HEK293T (cell line): Measurements from ENCODE around the gene SLC16A6.

Source experiments
- CTCF ChIA-PET: fragments of 350-600 bp; formaldehyde crosslinking; extraction: SDS; loops from one replicate; lab custom pipeline; 2021; ENCODE audit warnings: antibody characterized with exemption, inconsistent platforms; lab: Yijun Ruan, JAX
- POLR2A ChIA-PET: fragments of 350-600 bp; formaldehyde crosslinking; extraction: SDS; loops from one replicate; lab custom pipeline; 2020; ENCODE audit warnings: antibody characterized with exemption, inconsistent platforms; lab: Yijun Ruan, JAX
- DNase-seq: peaks from one replicate; pipeline ENCODE4 v3.0.0; 2012; ENCODE audit warnings: mixed read lengths; ENCODE audit errors: extremely low spot score
- ARNT ChIP-seq: fragments of 450-650 bp; IDR thresholded peaks from 2 replicates; pipeline ENCODE4 v1.6.1; 2017; ENCODE audit warnings: mild to moderate bottlenecking
- BHLHE40 ChIP-seq: fragments of 450-650 bp; IDR thresholded peaks from 2 replicates; pipeline ENCODE4 v1.6.1; 2016; ENCODE audit warnings: mild to moderate bottlenecking, moderate library complexity, borderline replicate concordance
- CTBP1 ChIP-seq: fragments of 450-650 bp; IDR thresholded peaks from 2 replicates; pipeline ENCODE4 v1.6.1; 2016; ENCODE audit warnings: borderline replicate concordance
- ELF4 ChIP-seq: fragments of 450-650 bp; IDR thresholded peaks from 2 replicates; pipeline ENCODE4 v1.6.1; 2017; ENCODE audit warnings: antibody characterized with exemption
- FOXA1 ChIP-seq: fragments of 450-650 bp; IDR thresholded peaks from 2 replicates; pipeline ENCODE4 v1.6.1; 2016; ENCODE audit warnings: mild to moderate bottlenecking
- FOXK2 ChIP-seq: fragments of 450-650 bp; IDR thresholded peaks from 2 replicates; pipeline ENCODE4 v1.6.1; 2016; ENCODE audit warnings: mild to moderate bottlenecking
- FOXM1 ChIP-seq: fragments of 450-650 bp; IDR thresholded peaks from 2 replicates; pipeline ENCODE4 v1.6.1; 2017; ENCODE audit warnings: mild to moderate bottlenecking, borderline replicate concordance
- HDGF ChIP-seq: fragments of 450-650 bp; IDR thresholded peaks from 2 replicates; pipeline ENCODE4 v1.6.1; 2017; ENCODE audit warnings: antibody characterized with exemption, borderline replicate concordance
- L3MBTL2 ChIP-seq: fragments of 450-650 bp; conservative IDR thresholded peaks from 2 replicates; pipeline ENCODE4 v1.6.1; 2016; ENCODE audit warnings: mild to moderate bottlenecking
- LEF1 ChIP-seq: fragments of 450-650 bp; IDR thresholded peaks from 2 replicates; pipeline ENCODE4 v1.6.1; 2017; ENCODE audit warnings: mild to moderate bottlenecking, borderline replicate concordance
- NFRKB ChIP-seq: fragments of 450-650 bp; IDR thresholded peaks from 2 replicates; pipeline ENCODE4 v1.6.1; 2016; ENCODE audit warnings: mild to moderate bottlenecking, moderate library complexity
- SP1 ChIP-seq: fragments of 450-650 bp; IDR thresholded peaks from 2 replicates; pipeline ENCODE4 v1.6.1; 2017
- SUZ12 ChIP-seq: fragments of 450-650 bp; IDR thresholded peaks from 2 replicates; pipeline ENCODE4 v1.6.1; 2016; ENCODE audit warnings: mild to moderate bottlenecking
- TARDBP ChIP-seq: fragments of 450-650 bp; IDR thresholded peaks from 2 replicates; pipeline ENCODE4 v1.6.1; 2016
- ZNF384 ChIP-seq: fragments of 450-650 bp; IDR thresholded peaks from 2 replicates; pipeline ENCODE4 v1.6.1; 2016
- TF ChIP-seq, protein P1 (sequence below): fragments of 450-650 bp; IDR thresholded peaks from 2 replicates; pipeline ENCODE4 v1.6.1; 2016

SLC16A6 gene

GRCh38 chr17:68326681-68327080 is 35.8 kb upstream of the SLC16A6 start:
- TF ChIP-seq ELF4 (no peak), FOXA1 (no peak), L3MBTL2 (no peak), SUZ12 (no peak), SP1 (no peak), ZNF384 (no peak), ARNT (no peak), NFRKB (no peak), FOXK2 (no peak), CTBP1 (no peak)
- TF ChIP-seq, protein P1, sequence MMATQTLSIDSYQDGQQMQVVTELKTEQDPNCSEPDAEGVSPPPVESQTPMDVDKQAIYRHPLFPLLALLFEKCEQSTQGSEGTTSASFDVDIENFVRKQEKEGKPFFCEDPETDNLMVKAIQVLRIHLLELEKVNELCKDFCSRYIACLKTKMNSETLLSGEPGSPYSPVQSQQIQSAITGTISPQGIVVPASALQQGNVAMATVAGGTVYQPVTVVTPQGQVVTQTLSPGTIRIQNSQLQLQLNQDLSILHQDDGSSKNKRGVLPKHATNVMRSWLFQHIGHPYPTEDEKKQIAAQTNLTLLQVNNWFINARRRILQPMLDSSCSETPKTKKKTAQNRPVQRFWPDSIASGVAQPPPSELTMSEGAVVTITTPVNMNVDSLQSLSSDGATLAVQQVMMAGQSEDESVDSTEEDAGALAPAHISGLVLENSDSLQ, result no peak
- POLR2A ChIA-PET, result no interaction called here
- CTCF ChIA-PET, result no interaction called here
- DNase-seq, result no peak

DNA sequence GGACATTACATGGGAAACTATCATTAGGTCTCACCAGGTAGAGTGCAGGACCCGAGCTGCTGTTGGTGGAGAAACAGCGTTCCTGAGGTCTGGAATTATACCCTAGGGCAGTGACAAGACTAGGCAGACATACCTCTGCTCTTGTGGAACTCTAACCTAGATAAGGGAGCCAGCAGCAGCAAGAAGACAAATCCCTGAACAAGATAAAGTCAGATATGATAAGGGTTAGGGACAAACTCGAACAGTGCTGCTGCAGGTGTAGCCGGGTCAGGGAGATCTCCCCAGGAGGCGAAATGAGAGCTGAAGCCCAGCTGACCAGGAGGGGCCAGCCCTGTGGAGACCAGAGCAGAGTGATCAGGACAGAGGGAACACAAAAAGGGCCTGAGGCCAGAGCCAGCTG is 35.0 kb upstream of the SLC16A6 start:
- DNase-seq, result no peak
- CTCF ChIA-PET, result interaction anchor here (0.6 kb wide), 1 partner anchor 249 kb away, joined by 6 read pairs; no protein-coding TSS in a partner anchor
- POLR2A ChIA-PET, result no interaction called here
- TF ChIP-seq HDGF (no peak), SP1 (no peak), BHLHE40 (no peak), CTBP1 (no peak), NFRKB (no peak), LEF1 (no peak), FOXA1 (no peak), TARDBP (no peak), L3MBTL2 (no peak), FOXK2 (no peak), ZNF384 (no peak), ELF4 (no peak), ARNT (no peak), SUZ12 (no peak), FOXM1 (no peak)
- TF ChIP-seq, protein P1, result no peak

DNA sequence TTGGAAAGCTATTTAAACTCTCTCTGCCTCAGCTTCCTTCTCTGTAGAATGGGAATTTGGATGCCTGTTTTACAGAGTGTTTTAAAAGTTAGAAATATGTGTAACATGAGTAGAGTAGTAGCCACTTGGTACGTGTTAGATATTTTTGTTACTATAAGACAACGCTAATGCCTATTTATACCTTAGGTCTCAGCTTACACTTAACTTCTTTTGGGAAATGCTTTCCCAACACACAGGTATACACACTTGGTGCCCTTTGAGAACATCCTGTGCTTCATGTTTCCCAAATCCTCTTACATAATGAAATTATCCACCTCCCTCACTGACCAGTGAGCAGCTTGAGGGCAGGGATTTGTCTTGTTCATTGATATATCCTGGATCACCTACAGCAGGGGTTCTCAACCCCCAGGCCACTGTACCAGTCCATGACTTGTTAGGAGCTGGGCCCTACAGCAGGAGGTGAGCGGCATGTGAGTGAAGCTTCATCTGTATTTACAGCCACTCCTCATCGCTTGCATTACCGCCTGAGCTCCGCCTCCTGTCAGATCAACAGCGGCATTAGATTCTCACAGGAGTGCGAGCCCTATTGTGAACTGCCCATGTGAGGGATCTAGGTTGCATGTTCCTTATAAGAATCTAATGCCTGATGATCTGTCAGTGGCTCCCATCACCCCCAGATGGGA is 33.9 kb upstream of the SLC16A6 start:
- POLR2A ChIA-PET, result no interaction called here
- CTCF ChIA-PET, result no interaction called here
- TF ChIP-seq, protein P1, result no peak
- no peak for DNase-seq

DNA sequence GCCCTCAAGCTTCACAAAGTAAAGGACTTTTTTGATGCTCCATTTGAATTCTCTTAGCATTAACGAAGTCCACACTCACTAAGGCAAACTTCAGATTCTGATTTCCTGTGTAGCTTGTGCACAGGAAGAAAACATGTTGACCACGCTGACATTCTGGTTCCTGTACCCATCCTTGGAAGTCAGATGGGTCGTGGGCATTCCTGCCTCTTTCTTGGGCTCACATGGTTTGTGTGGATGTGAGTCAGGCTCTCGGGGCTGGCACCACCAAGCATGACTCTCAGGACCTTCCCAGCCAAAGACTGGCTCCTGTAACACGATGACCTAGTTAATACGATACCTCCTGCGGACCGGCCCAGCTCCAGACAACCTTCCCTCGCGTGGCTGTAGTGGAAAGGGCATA is 33.2 kb upstream of the SLC16A6 start:
- DNase-seq, result no peak
- POLR2A ChIA-PET, result no interaction called here
- TF ChIP-seq FOXA1, result no peak
- TF ChIP-seq ELF4, result no peak
- no peak for TF ChIP-seq CTBP1
- TF ChIP-seq ZNF384, result no peak
- TF ChIP-seq LEF1, result no peak
- no peak for TF ChIP-seq FOXK2
- no peak for TF ChIP-seq BHLHE40
- TF ChIP-seq HDGF, result no peak
- CTCF ChIA-PET, result no interaction called here

DNA sequence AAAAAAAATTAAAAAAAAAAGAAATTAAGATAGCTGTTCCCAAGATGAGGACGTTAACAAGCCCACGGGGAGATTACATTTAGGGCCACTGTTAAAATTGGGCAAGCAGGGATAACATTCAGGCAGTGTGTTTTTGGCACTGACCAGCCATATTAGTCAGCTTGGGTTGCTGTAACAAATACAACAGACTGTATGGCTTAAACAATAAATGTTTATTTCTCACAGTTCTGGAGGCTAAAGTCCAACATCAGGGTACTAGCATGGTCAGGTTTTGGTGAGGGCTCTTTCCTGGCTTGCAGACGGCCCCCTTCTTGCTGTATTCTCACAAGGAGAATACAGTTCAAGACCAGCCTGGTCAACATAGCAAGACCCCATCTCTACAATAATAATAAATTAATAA is 31.7 kb upstream of the SLC16A6 start:
- POLR2A ChIA-PET, result no interaction called here
- TF ChIP-seq HDGF (no peak), L3MBTL2 (no peak), NFRKB (no peak), ZNF384 (no peak), ELF4 (no peak), FOXK2 (no peak), BHLHE40 (no peak), LEF1 (no peak), TARDBP (no peak), FOXA1 (no peak), SP1 (no peak), FOXM1 (no peak), SUZ12 (no peak), ARNT (no peak), CTBP1 (no peak)
- TF ChIP-seq, protein P1, result no peak
- no peak for DNase-seq
- CTCF ChIA-PET, result no interaction called here

- POLR2A ChIA-PET, result no interaction called here
- no peak for DNase-seq
- TF ChIP-seq FOXK2, result no peak
- no peak for TF ChIP-seq ELF4
- no peak for TF ChIP-seq CTBP1
- no peak for TF ChIP-seq BHLHE40
- TF ChIP-seq, protein P1, result no peak
- TF ChIP-seq HDGF, result no peak
- no peak for TF ChIP-seq SUZ12
- TF ChIP-seq ZNF384, result no peak
- no peak for TF ChIP-seq TARDBP
- no peak for TF ChIP-seq FOXA1
- TF ChIP-seq ARNT, result no peak
- no peak for TF ChIP-seq FOXM1
- no peak for TF ChIP-seq SP1
- TF ChIP-seq LEF1, result no peak
- no peak for TF ChIP-seq NFRKB
- TF ChIP-seq L3MBTL2, result no peak
- CTCF ChIA-PET, result interaction anchor here (0.5 to 1.2 kb wide), 2 partner anchors 66 to 77 kb away, joined by 3 read pairs; no protein-coding TSS in a partner anchor
Observed at GRCh38 chr17:68321556-68321954, 30.6 kb upstream of the SLC16A6 start.
